SU-DHL-6 (cell line): ENCODE data around the gene PDAP1.
A peak's percentile ranks its signal among the peaks of the same experiment; 100 is the strongest.

Experiments used
- H2AFZ ChIP-seq: fragments of 200-600 bp; sonication (generic); 2 replicates; pipeline ENCODE4 v1.6.1; 2014; ENCODE audit warnings: low read depth, mild to moderate bottlenecking, moderate library complexity, mixed read lengths, antibody characterized with exemption, low read length; ENCODE audit not compliant: severe bottlenecking
- H3F3A ChIP-seq: fragments of 200-600 bp; shearing (Covaris generic); 2 replicates; pipeline ENCODE4 v1.6.0; 2016; ENCODE audit warnings: antibody characterized with exemption, mild to moderate bottlenecking; ENCODE audit not compliant: insufficient read depth
- H3K27ac ChIP-seq: fragments of 200-600 bp; sonication (generic); 2 replicates; pipeline ENCODE4 v1.5.1; 2016; ENCODE audit warnings: low read depth, mild to moderate bottlenecking, low read length, moderate library complexity, mixed read lengths
- H3K27me3 ChIP-seq: fragments of 200-600 bp; sonication (generic), shearing (Covaris generic); 2 replicates; pipeline ENCODE4 v1.6.0; 2014; ENCODE audit warnings: mild to moderate bottlenecking, low read length
- H3K36me3 ChIP-seq: fragments of 200-600 bp; sonication (generic); 2 replicates; pipeline ENCODE4 v1.6.1; 2014; ENCODE audit warnings: mild to moderate bottlenecking, low read length, mixed read lengths
- H3K4me2 ChIP-seq: fragments of 300-600, 200-600 bp; shearing (Covaris generic), sonication (generic); 2 replicates; pipeline ENCODE4 v1.6.0; 2014; ENCODE audit warnings: low read length, low read depth, mild to moderate bottlenecking; ENCODE audit not compliant: poor library complexity, severe bottlenecking
- H3K4me3 ChIP-seq: fragments of 200-600 bp; sonication (generic); 2 replicates; pipeline ENCODE4 v1.5.1; 2014; ENCODE audit warnings: antibody characterized with exemption, low read length, mild to moderate bottlenecking, mixed read lengths; ENCODE audit not compliant: insufficient read depth, poor library complexity, severe bottlenecking
- H3K79me2 ChIP-seq: fragments of 200-600 bp; sonication (generic); 2 replicates; pipeline ENCODE4 v1.6.1; 2014; ENCODE audit warnings: mild to moderate bottlenecking, low read length, moderate library complexity; ENCODE audit not compliant: insufficient read depth
- H3K9ac ChIP-seq: fragments of 200-600 bp; sonication (generic); 2 replicates; pipeline ENCODE4 v1.7.0; 2014; ENCODE audit warnings: mild to moderate bottlenecking, low read length
- H3K9me2 ChIP-seq: fragments of 200-600 bp; sonication (generic); replicated peaks from 2 replicates; pipeline ENCODE4 v1.6.1; 2014; ENCODE audit warnings: low read length; ENCODE audit not compliant: insufficient read depth
- H3K9me3 ChIP-seq: fragments of 200-600 bp; sonication (generic); 2 replicates; pipeline ENCODE4 v1.6.1; 2014; ENCODE audit warnings: low read length, mixed read lengths; ENCODE audit not compliant: insufficient read depth
- H4K20me1 ChIP-seq: fragments of 200-600 bp; sonication (generic); 2 replicates; pipeline ENCODE4 v1.6.1; 2014; ENCODE audit warnings: low read depth, mild to moderate bottlenecking, antibody characterized with exemption, low read length, moderate library complexity, mixed read lengths
- EZH2phosphoT487 ChIP-seq: fragments of 200-600 bp; sonication (generic), shearing (Covaris generic); conservative IDR thresholded peaks from 2 replicates; pipeline ENCODE4 v1.6.1; 2018; ENCODE audit warnings: mild to moderate bottlenecking, antibody characterized with exemption, low read length, moderate library complexity, mixed read lengths
- TF ChIP-seq, protein P1 (sequence below): fragments of 200-600 bp; sonication (generic); IDR thresholded peaks from one replicate; pipeline ENCODE4 v1.5.1; 2017; ENCODE audit warnings: antibody characterized with exemption, mild to moderate bottlenecking, low read length, moderate library complexity; ENCODE audit not compliant: insufficient read depth, poor library complexity, severe bottlenecking

The PDAP1 gene

DNA sequence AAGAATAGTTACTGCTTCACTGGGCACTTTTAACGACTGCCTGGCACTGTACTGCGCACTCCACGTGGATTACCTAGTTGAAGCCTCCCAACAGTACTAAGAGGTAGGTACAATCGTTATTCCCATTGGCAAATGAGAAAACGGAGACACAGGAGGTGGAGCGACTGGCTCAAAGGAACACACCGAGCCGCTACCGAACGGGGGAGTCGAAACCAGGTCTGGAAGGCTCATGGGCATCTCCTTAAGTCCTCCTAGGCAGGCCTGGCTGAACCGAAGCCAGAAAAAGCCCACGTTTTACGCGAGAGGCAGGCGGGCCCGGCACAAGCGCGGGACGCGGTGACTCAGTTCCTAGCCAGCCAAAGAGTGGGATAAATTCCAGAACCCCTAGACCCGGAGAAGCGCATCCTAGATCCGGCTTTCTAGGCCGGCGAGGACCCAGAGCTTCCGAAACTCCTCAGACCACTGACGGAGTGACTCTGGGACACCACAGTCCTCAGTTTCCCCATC is 472 bp downstream of the PDAP1 start:
- H2AFZ ChIP-seq: peak overlapping the region; percentile 85
- H4K20me1 ChIP-seq: no peaks in the 10 kb centered on the region; the same call in 1 of the 2 replicates
- H3K9me3 ChIP-seq: no peaks in the 10 kb centered on the region

DNA sequence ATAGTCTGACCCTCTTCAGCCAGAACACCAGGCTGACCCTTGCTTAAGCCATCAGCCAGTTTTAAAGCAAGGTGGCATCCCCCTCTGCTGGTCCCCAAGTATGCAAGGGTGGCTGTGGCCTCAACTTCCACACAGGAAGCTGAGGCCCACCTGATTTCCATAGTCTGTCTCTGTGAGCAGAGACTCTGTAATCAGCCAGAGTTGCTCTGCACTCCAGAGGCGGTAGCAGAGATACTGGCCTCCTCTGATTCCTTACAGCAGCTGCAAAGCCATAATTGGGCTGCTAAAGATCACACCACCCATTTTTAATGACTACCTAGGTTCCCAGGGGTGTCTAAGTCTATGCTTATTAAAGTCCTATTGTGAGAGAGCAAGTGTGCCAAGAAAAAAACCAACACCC is 1.8 kb downstream of the PDAP1 start:
- H3K4me3 ChIP-seq: peak overlapping the region; percentile 73
- H4K20me1 ChIP-seq: no peaks in the 10 kb centered on the region; the same call in 1 of the 2 replicates
- H3K79me2 ChIP-seq: peaks cover 71% of the 10 kb centered on the region
- no peak for TF ChIP-seq EZH2phosphoT487
- TF ChIP-seq, protein P1, sequence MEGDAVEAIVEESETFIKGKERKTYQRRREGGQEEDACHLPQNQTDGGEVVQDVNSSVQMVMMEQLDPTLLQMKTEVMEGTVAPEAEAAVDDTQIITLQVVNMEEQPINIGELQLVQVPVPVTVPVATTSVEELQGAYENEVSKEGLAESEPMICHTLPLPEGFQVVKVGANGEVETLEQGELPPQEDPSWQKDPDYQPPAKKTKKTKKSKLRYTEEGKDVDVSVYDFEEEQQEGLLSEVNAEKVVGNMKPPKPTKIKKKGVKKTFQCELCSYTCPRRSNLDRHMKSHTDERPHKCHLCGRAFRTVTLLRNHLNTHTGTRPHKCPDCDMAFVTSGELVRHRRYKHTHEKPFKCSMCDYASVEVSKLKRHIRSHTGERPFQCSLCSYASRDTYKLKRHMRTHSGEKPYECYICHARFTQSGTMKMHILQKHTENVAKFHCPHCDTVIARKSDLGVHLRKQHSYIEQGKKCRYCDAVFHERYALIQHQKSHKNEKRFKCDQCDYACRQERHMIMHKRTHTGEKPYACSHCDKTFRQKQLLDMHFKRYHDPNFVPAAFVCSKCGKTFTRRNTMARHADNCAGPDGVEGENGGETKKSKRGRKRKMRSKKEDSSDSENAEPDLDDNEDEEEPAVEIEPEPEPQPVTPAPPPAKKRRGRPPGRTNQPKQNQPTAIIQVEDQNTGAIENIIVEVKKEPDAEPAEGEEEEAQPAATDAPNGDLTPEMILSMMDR: no peak
- H3K9me3 ChIP-seq: no peaks in the 10 kb centered on the region
- peak overlapping the region; percentile 85 for H3K4me2 ChIP-seq
- no peaks in the 10 kb centered on the region for H3K9me2 ChIP-seq
- H3K27me3 ChIP-seq: no peaks in the 10 kb centered on the region
- peaks cover 6% of the 10 kb centered on the region for H3F3A ChIP-seq
- peak overlapping the region; percentile 95 for H3K9ac ChIP-seq
- peaks cover 14% of the 10 kb centered on the region; the same call in 1 of the 2 replicates for H3K36me3 ChIP-seq
- peak overlapping the region; percentile 83; the same call in 1 of the 2 replicates for H3K27ac ChIP-seq
- H2AFZ ChIP-seq: no peak overlapping the region

More for the DNA sequence above, 472 bp downstream of the PDAP1 start:
- no peaks in the 10 kb centered on the region for H3K9me2 ChIP-seq
- peaks cover 71% of the 10 kb centered on the region for H3K79me2 ChIP-seq
- no peak for TF ChIP-seq EZH2phosphoT487
- TF ChIP-seq, protein P1: no peak
- H3K4me2 ChIP-seq: peak overlapping the region; percentile 85
- peak overlapping the region; percentile 83 for H3K27ac ChIP-seq
- peaks cover 6% of the 10 kb centered on the region for H3F3A ChIP-seq
- H3K4me3 ChIP-seq: peak overlapping the region; percentile 73
- H3K36me3 ChIP-seq: peaks cover 15% of the 10 kb centered on the region; the same call in 1 of the 2 replicates
- no peaks in the 10 kb centered on the region for H3K27me3 ChIP-seq
- peak overlapping the region; percentile 95 for H3K9ac ChIP-seq

DNA sequence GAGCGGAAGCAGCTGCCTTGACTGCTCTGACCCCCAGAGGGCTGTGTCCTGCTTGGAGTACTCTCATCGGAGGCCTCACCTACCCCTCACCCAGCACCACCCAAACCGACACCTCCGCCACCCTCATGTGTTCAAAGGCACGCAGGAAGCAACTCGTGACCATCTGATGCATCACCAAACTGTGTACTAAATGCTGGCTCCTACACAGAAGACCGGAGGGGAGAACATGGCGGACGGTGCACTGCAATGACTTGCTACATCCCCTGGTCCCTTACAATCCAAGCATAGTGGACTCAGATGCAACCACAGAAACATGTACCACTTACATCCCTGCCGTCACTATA is 3.4 kb downstream of the PDAP1 start:
- Histone ChIP-seq H3K4me3 (no peak overlapping the region), H3F3A (peaks cover 6% of the 10 kb centered on the region), H3K4me2 (no peak overlapping the region), H4K20me1 (no peaks in the 10 kb centered on the region; the same call in 1 of the 2 replicates), H3K9me2 (no peaks in the 10 kb centered on the region), H3K9me3 (no peaks in the 10 kb centered on the region), H3K9ac (no peak overlapping the region), H3K79me2 (peaks cover 59% of the 10 kb centered on the region), H3K36me3 (peaks cover 3% of the 10 kb centered on the region; the same call in 1 of the 2 replicates), H3K27me3 (no peaks in the 10 kb centered on the region), H3K27ac (no peak overlapping the region), H2AFZ (no peak overlapping the region)
- TF ChIP-seq, protein P1: no peak
- no peak for TF ChIP-seq EZH2phosphoT487
